NCI-H460 (cell line): ENCODE data around the gene FER. TPM values are rescaled to one million over a fixed set of nuclear protein-coding genes. Genes with fewer than 3 reads are reported as not detected.
A peak's percentile ranks its signal among the peaks of the same experiment; 100 is the strongest.
"Not testable (repeated sequence)": the region's sequence is repeated elsewhere in the genome, so short reads cannot be mapped to it uniquely, and the experiment has no call there.

Experiments used
- DNase-seq: peaks from one replicate; pipeline ENCODE4 v3.0.0-alpha.2; 2016; ENCODE audit warnings: low read depth; ENCODE audit errors: extremely low read depth
- polyA plus RNA-seq: library from polyadenylated mRNA; depleted of rRNA; stranded (reverse); fragments of >200 nt; gene quantifications from 2 replicates; pipeline ENCODE4 v1.2.3, GENCODE V29; 2014; cell fraction: nucleus; rRNA removed
- total RNA-seq: library from RNA; depleted of rRNA; stranded (reverse); fragments of >200 nt; shearing (Covaris generic); gene quantifications from 2 replicates; pipeline ENCODE4 v1.2.3, GENCODE V29; 2014; rRNA removed

The FER gene
- 12.9 and 14.4 TPM in 2 replicates for total RNA-seq
- polyA plus RNA-seq: 2.5 and 4.1 TPM in 2 replicates

DNA sequence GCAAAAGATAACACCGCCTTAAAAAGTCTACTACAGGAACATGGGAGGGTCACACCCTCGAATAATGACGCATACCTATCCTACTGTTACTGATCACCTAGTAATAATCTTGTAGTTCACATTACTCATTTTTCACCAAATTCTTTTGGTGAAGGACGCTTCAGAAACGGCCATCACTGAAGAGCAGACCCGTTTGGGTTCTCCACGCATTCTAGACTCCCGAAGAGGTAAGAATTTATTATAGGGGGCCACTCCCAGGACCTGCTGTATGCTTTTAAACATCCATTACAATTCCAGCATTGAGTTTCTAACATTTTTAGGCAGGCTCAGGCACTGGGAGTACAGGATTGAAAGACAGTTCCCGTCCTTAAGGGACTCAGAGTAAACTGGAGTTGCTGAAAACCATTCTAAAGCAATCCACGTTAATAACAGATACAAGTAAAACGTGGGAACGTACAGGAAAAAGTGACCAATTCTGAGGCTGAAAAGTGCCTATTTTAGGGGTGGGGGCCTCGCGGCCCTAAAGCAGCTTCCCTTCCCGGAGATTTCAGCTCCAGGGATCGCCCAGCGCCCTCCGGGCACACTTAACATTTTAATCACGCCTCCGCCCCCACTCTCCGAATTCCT, at the start of gene FER:
Gene FER, plus strand, starts transcription at position 124 of the 627 bp plus-strand sequence. CDS start 50,286 bp downstream, outside the sequence.
- peak; percentile 41 for DNase-seq

DNA sequence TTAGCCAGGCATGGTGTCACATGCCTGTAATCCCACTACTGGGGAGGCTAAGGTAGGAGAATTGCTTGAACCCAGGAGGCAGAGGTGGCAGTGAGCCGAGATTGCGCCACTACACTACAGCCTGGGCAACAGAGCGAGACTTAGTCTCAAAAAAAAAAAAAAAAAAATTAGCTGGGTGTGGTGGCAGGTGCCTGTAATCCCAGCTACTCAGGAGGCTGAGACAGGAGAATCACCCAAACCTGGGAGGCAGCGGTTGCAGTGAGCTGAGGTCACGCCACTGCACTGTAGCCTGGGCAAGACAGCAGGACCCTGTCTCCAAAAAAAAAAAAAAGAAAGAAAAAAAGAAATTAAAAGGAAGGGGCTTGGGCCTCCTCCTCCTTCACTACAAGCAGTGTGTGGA, 47.3 kb upstream of the FER start:
- DNase-seq: not testable (repeated sequence)

DNA sequence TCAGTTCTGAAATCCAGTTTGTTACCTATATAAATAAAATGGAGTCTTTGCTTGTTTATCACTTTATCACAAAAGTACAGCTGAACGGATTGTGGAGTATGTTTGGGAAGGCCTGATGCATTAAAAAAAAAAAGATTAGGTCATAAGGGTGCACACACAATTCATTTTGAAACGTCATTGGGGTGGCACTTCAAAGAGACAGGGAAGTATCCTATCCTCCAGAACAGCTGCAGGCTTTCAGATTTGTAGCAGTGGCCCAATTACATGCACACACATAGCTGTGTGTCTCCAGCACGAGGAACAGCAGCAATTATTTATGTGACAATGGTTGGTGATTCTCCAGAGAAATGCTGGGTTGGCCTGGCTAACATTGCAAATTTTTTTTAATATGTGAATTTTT, 46.8 kb upstream of the FER start:
- DNase-seq: no peak

DNA sequence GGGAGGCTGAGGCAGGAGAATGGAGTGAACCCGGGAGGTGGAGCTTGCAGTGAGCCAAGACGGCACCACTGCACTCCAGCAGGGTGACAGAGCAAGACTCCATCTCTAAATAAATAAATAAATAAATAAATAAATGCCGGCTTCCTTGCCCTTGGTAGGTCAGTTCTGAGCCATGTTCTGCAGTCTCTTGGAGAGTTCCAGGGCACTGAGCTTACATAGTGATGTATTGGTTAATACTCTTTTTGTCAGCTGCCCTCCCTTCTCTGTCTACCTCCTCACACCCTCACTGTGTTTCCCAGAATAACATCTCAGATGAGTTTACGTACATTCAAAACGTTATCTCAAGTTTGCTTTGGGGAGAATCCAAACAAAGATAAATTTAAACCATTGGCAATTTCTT, 45.2 kb upstream of the FER start:
- no peak for DNase-seq

DNA sequence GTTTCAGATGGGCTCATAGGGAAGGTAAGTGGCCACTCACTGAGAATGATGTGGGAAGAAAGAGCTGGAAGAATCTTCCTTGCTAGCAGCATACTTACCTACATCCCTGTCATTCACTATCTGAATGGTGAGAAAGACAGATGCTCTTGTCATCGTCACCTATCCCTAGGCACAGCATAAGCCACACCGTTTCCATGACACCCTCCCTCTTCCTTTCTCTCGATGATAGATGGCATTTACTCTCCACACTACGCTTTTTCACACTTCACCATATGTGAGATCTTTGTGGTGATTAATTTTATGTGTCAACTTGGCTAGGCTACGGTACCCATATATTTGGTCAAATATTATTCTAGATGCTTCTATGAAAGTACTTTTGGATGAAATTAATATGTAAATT, 44.4 kb upstream of the FER start:
- DNase-seq: no peak

DNA sequence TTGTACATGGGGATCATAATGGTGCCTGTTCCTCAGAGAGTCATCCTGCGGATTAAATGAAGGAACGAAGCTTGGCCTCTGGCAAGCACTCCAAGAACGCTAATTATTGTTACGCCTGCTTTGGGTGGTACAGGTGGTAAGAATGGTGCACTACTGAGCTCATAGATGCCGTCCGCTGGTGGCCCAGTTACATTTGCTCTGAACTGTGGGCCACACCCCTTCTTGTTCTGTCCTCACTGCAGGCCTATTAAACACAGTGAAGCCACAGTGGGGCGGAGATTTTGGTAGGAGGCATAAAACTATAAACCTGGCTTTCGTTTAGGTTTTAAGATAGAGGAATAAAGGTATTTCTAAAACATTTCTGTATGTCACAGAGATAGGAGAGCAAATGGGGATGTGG, 40.6 kb upstream of the FER start:
- DNase-seq: no peak

DNA sequence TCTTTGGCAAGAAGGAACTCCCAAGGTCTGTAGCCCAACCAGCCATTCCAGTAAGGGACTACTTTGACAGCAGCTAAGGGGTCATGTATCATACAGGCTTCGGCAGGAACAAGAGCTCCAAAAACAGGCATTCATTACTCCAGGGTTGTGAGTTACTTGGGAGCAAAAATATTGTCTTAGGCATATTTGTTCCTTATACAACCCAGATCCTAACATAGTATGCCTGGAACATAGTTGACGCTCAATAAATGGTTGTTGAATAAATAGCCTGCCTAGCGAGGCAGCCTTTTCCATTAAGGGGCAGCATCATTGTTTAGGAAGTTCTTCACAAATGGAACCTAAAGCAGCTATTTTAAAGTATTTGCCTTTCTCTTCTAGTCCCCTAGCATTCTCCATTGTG, 35.8 kb upstream of the FER start:
- DNase-seq: no peak

DNA sequence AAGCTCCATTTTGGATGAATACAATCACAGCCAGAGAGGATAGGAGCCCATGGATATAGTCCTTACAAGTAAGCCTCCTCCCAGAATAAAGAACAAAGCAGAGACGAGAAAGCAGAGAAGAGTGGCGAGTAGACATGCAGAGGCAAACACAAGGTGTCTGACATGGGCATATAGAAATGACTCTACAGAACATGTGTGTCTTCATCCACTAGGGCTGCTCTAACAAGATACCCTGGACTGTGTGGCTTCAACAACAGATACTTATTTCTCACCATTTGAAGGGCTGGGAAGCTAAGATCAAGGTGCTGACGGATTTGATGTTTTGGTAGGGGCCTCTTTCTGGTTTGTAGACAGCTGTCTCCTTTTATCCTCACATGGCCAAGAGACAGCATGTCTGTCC, 32.3 kb upstream of the FER start:
- DNase-seq: no peak

DNA sequence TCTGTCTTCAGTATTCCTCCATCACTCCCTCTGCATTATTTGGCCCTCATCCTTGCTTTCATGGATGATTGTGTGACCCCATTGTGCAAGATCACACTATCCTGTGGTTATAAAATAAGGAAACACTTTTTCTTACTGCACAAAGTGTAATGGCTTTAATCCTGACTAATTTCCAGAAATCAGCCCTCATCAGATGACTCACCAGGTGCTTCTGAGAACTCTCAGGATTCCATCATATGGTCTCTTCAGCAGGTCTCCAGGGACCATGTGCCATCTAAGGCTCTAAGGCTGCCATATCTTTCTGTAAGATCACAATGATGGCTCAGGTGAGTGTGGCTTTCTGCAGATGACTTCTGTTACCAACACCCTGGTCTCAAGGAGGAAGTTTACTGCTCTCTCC, 27.3 kb upstream of the FER start:
- DNase-seq: no peak

DNA sequence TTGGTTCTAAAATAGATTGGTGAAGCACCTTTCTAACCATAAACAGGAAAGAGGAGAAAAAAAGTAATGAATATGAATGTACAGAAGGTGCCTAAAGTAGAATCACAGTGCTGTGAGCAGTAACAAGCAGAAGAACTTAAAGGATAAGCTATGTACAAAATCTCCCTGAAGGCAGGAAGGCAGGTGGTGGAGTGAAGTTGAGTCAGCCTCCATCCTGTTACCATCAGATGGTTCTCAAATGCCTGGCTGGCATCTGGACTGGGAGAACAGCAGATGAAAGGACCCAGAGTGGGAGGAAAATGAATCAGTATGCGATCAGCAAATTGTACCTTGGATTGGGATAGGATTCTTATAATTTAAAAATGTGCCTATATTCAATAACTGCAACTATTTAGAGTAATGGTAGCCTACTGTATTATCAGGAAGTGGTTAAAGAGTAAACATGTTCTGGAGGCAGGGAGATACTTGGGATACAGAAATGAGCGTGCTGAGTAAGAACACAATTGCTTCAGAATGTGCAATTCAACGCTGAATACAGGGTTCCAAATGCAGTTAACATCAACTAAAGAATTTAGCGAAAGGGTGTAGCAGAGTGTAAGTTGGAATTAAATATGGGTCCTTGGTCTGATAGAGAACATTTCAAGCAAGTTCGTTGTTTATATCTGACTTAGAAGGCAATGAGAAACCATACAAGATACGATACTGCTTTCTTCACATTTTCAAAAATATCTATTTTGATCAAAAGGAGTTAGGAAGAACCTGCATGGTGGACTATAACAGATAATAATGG, 21.1 kb upstream of the FER start:
- DNase-seq: no peak

DNA sequence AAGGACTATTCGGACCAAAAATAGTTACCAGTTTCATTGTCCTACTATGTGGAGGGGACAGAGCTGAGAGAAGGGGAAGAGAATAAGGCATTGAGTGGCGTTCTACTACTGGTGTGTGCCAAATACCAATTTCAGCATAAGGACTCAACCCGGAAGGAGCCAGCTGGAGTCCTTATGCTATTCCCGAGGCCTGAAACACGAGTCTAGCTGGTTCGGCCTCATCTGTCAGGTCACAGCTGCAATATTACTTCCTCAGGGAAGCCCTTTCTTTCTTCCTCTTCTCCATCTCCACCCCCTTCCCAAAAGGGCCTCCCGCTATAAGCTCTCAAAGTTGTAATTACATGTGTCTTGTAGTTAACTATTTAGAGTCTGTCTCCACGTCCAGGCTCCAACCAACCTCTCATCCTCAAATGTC, 20.5 kb upstream of the FER start:
- no peak for DNase-seq

DNA sequence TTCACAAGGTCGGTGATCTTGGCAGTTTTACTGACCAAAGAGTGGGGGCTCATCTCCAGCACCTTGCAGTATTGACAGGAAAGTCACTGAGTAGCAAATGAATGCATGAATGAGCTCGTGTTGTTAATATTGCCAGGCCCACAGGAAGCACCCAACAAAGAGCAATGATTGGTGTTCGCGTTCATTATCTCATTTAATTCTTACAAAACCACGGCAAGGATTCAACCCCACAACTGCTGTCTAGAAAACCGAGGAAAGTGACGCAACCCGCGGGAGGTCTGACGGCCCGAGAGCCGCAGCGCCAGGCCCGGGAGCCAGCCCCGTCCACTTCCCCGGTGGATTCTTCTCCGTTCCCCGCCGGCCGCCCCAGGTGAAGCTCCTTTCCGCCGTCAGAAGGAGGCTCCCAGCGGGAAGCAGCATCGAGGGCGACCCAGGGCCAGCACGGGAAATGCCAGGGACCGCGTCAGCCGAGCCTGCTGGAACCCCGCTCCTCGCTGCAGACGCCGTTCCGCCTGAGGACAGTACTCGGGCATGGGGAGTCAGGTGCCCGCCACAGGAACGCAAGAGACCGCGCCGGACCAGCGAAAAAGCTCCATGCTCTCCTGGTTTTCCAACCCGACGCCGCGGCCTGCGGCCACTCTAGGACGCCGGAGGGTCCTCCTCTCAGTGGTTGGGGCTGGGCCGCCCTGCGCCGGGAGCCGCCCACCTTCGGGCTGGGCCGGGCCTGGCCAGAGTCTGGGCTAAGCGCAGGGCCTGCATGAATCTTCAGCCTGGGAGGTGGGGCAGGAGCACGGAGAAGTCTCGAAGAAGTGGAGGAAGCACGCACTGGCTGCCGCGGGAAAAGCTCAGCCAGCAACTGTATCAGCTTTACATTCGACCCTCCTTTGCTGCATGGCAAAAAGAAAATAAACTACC, 19.8 kb upstream of the FER start:
- DNase-seq: peak; percentile 88

DNA sequence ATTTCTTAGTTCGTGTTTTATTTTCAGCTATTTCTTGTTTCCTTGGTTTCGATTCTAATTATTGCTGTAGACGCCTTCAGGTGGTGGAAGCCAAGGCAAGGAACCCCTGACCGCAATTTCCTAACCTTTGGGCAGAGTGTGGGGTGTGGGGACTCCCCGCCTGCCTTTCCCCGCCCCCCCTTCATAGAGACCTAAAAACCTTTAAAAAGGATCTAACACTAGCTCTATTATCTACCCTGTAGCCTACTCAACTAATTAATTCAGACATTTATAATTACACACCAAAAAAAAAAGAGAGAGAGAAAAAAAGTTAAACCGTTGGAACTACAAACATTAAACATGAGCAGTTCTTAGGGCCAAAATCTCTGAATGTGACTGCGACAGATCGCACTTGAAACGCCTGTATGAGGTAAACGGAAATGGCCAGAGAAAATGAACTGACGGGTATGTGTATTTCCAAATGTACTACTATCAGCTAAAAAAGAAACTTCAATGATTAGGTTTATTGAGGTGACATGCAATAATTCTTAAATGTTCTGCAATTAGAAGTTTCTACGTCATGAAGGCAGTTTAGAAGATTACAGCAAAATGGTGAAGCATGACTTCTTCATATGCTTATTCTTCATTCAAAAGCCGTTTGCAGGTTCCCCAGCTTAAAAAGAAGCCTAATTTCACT, 19.0 kb upstream of the FER start:
- DNase-seq: no peak

DNA sequence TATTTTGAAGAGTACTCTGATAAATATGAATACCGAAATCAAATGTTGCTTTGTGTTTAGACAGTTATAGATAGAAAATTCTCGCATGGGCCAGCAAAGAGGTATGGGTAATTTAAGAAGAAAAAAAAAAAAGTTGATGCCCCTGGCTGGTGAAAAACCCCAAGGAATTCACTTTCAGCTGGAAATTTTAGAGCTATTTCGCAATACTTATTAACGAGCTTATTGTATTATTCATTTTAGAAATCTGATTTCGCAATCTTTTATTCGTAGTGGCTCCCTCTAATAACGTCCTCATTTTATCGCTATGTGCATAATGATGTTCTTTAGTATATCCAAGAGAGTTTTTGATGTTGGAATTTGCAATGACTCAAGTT, 18.5 kb upstream of the FER start:
- DNase-seq: no peak

DNA sequence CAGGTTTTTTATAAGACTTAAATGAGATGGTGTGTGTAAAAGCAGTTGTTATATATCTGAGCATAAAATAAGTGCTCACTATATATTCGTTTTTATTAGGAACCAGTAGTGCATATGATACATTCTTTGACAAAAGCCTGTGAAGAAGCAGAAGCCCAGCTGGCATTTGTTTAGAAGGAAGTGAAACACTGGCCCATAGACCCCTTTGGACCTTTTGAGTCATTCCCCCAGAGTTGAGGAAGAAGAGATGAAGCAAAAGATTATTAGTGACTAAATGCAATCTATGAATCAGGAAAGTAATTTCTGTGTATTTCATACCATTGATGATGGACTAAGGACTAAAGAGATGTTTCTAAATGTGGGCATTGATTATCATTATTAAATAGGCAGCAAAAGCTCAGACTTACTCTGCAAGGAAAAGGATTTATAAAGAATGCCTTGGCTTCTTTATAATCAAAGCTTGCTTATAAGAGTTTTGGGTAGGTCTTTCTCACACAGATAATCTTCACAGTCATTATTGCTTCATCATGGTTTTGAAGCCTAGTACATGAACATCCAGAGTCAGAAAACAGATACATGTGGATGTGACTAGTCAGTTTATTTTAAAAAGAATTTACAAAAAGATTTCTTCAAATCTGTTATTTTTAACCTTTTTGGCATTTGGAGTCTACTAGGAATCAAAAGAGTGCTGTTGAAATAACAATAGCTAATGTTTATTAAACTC, 16.9 kb upstream of the FER start:
- no peak for DNase-seq

DNA sequence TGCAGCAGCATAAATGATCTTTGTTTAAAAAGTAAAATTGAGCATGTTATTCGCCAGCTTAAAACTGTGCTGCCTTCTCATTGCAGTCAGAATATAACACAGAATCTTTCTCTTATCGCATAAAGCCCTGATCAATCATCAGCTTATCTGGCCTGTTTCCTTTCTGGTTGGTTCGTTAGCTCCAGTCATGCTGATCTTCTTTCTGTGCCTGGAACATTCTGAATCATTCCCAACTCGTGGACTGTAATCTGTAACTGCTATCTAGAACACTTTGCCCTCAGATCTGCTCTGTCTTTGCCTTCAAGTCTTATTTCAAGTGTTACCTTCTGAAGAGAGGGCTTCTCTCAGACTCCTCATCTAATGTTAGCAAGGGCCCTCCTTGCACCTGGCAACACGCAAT, 11.9 kb upstream of the FER start:
- no peak for DNase-seq

DNA sequence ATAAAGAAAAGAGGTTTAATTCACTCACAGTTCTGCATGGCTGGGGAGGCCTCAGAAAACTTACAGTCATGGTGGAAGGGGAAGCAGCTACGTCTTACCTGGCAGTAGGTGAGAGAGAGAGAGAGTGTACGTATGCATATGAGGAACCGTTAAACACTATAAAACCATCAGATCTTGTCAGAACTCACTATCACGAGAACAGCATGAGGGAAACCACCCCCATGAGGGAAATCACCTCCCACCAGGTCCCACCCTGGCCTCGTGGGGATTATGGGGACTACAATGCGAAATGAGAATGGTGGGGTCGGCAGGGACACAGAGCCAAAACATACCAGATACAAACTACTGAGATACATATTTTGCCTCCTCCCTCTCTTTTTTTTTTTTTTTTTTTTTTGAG, 10.8 kb upstream of the FER start:
- DNase-seq: no peak

DNA sequence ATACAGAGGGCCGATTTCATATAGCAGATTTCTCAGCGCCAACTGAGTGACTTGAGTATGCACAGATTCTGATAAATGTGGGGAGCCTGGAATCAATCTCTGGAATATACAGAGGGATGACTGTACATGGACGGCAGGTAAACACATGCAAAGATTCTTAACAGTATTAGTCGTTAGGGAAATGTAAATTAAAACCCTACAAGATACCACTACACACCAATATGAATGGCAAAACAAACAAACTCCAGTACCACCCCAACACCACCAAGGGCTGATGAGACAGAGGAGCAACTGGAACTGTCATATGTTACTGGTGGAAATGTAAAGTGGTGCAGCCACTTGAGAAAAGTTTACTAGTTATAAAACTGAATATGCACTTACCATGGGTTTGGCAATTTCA, 8.3 kb upstream of the FER start:
- no peak for DNase-seq

DNA sequence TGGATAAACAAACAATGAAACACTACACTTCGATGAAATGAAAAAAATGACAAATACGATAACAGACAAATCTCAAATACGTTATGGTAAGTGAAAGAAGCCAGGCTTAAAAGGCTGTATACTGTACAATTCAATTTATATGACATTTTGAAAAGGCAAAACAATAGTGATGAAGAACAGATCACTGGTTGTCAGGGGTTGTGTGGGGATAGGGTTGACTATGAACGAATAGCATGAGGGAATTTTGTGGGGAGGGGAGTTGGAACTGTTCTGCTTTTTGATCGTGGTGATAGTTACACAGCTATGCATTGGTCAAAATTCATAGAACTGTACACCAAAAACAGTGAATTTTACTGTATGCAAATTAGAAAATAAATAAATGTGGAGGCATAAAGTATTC, 7.8 kb upstream of the FER start:
- no peak for DNase-seq

DNA sequence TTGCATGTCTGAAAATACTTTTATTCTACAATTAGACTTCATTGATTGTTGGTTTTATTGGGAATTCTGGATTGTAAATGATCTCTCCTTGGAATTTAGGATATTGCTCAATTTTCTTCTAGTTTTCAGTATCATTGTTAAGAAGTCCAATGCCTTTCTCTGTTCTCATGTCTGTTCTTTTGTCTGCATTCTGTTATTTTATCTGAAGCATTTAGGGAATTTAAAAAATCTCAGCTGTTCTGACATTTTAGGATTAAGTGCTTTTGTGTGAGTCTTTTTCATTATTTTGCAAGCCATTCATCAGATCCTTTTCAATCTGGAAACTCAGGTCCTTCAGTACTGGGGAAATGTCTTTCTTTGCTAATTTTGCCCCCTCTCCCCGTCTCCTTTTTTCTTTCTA, 4.4 kb upstream of the FER start:
- DNase-seq: no peak
